Activated CD4-positive, alpha-beta T cell treated with anti-CD3 and anti-CD28 coated beads, Interleukin-10, Interleukin-2, amounts not matched to agents 100 ng/mL and 50 ng/mL, durations not matched to agents 16 hours and 8 hours (primary cell): ENCODE results near the gene PC.
A peak's percentile ranks its signal among the peaks of the same experiment; 100 is the strongest.
"Not testable (repeated sequence)": the region's sequence is repeated elsewhere in the genome, so short reads cannot be mapped to it uniquely, and the experiment has no call there.

Experiments used
- DNase-seq: peaks from one replicate; pipeline ENCODE4 v3.0.0-alpha.2; 2020

PC gene

GRCh38 chr11:66978229-66978628, 20.0 kb upstream of the PC start:
- no peak for DNase-seq

GRCh38 chr11:66976925-66977324, 18.7 kb upstream of the PC start:
- DNase-seq: no peak

GRCh38 chr11:66976028-66976467, 17.9 kb upstream of the PC start:
- peak; percentile 20 for DNase-seq

GRCh38 chr11:66975405-66976027, 17.3 kb upstream of the PC start:
- no peak for DNase-seq

GRCh38 chr11:66974724-66975404, 16.7 kb upstream of the PC start, which contains the start of gene C11orf86:
C11orf86 (plus strand) TSS chr11:66975304; CDS start chr11:66975363, 59 bp downstream.
- no peak for DNase-seq

- no peak for DNase-seq
Measured at GRCh38 chr11:66973956-66974580, 15.9 kb upstream of the PC start.

- DNase-seq: no peak
Measured at GRCh38 chr11:66971488-66971887, 13.3 kb upstream of the PC start.

GRCh38 chr11:66970807-66971442, 12.7 kb upstream of the PC start:
- DNase-seq: peak; percentile 82

GRCh38 chr11:66970371-66970806, 12.2 kb upstream of the PC start:
- peak; percentile 8 for DNase-seq

GRCh38 chr11:66969584-66970225, 11.5 kb upstream of the PC start:
- DNase-seq: no peak

GRCh38 chr11:66967670-66968425, 9.7 kb upstream of the PC start:
- DNase-seq: no peak

GRCh38 chr11:66966351-66966750, 8.2 kb upstream of the PC start:
- no peak for DNase-seq

- DNase-seq: no peak
Measured at GRCh38 chr11:66964495-66964894, 6.3 kb upstream of the PC start.

GRCh38 chr11:66962801-66963200, 4.6 kb upstream of the PC start:
- DNase-seq: no peak

- no peak for DNase-seq
Measured at GRCh38 chr11:66962247-66962646, 4.1 kb upstream of the PC start.

- not testable (repeated sequence) for DNase-seq
Measured at GRCh38 chr11:66961691-66962213, 3.6 kb upstream of the PC start.

- DNase-seq: peak; percentile 11
Measured at GRCh38 chr11:66958956-66959274, 732 bp upstream of the PC start.

- no peak for DNase-seq
Measured at GRCh38 chr11:66957971-66958231, 282 bp downstream of the PC start.

GRCh38 chr11:66956689-66957290, 1.4 kb downstream of the PC start:
- no peak for DNase-seq

GRCh38 chr11:66953081-66953833, 4.9 kb downstream of the PC start:
- no peak for DNase-seq

- no peak for DNase-seq
Measured at GRCh38 chr11:66951927-66952337, 6.3 kb downstream of the PC start.
